HEK293 (cell line): ENCODE data around the gene DPM2.

Source experiments
- CTCF ChIP-seq: fragments of 450-650 bp; formaldehyde crosslinking; IDR thresholded peaks from 2 replicates; pipeline ENCODE4 v1.5.1; 2016; ENCODE audit warnings: missing biosample characterization, missing genetic modification characterization
- GLIS1 ChIP-seq: fragments of 450-650 bp; formaldehyde crosslinking; IDR thresholded peaks from 2 replicates; pipeline ENCODE4 v1.5.1; 2016; ENCODE audit warnings: missing biosample characterization, missing genetic modification characterization
- MEIS1 ChIP-seq: sonication (generic); formaldehyde crosslinking; IDR thresholded peaks from 2 replicates; pipeline ENCODE4 v1.8.1; 2022; ENCODE audit warnings: missing genetic modification reagents, mild to moderate bottlenecking, borderline replicate concordance
- SP2 ChIP-seq: fragments of 450-650 bp; formaldehyde crosslinking; IDR thresholded peaks from 2 replicates; pipeline ENCODE4 v1.5.1; 2016; ENCODE audit warnings: missing biosample characterization, missing genetic modification characterization
- ZBTB11 ChIP-seq: fragments of 450-650 bp; formaldehyde crosslinking; conservative IDR thresholded peaks from 2 replicates; pipeline ENCODE4 v1.5.1; 2016; ENCODE audit warnings: low read depth, missing biosample characterization, missing genetic modification characterization
- ZBTB7A ChIP-seq: fragments of 450-650 bp; formaldehyde crosslinking; IDR thresholded peaks from 2 replicates; pipeline ENCODE4 v1.5.1; 2016; ENCODE audit warnings: low read depth, missing biosample characterization, missing genetic modification characterization
- ZNF24 ChIP-seq: fragments of 450-650 bp; formaldehyde crosslinking; IDR thresholded peaks from 2 replicates; pipeline ENCODE4 v1.5.1; 2016; ENCODE audit warnings: missing biosample characterization, missing genetic modification characterization

- TF ChIP-seq CTCF: no peak
- TF ChIP-seq GLIS1 (tag by site-specific recombination): peak; percentile 49; the same call in 1 of the 2 replicates
- TF ChIP-seq ZNF24 (tag by site-specific recombination): no peak
- no peak for TF ChIP-seq SP2 (tag by site-specific recombination)
- TF ChIP-seq ZBTB11 (tag by site-specific recombination): no peak
- no peak for TF ChIP-seq MEIS1 (CRISPR knock-in tag)
- TF ChIP-seq ZBTB7A (tag by site-specific recombination): no peak
Observed at GRCh38 chr9:127968042-127968441, 30.4 kb upstream of the DPM2 start.
